Stimulated activated CD4-positive, alpha-beta T cell treated with anti-CD3 and anti-CD28 coated beads, Interleukin-15, amount 100 ng/mL, for 24 hours (primary cell): ENCODE measurements around the gene MYL10.

ENCODE experiments used
- DNase-seq: peaks from one replicate; pipeline ENCODE4 v3.0.0-alpha.2; 2020

The MYL10 gene

DNA sequence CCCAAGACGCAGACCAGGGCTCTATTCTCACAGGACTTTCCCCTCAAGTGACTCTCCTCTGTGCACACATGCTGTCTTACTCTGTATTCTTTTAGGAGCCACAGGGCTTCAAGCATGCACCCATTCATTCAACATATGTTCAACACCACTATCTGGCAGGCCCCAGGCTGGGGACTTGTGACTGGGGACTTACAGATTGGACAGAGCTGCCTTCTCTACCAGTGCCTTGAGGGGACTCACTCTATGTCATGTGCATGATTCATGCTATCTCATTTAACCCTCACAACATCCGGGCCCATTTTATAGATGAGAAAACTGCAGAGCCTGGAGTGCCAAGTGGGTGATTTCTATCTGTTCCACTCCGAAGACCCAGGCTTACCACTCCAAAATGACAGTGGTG is 34.3 kb downstream of the MYL10 start:
- no peak for DNase-seq

DNA sequence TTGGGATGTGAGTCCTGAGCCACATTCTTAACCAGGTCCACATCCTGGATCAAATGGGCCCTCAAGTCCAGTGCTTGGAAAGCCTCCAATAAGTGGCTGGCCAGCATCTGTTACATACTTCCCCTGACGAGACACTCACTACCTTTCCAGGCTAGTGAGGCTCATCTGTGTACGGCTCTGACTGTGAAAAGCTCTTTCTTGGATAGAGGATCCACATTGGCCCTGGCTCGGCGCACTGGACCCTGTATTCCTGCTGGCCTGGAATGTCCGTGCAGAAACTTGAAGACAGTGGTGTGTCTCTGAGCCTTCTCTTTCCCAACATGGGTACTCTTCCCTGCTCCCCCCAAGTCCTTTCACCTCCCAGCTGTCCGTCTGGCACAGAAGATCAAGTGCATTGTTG is 35.5 kb downstream of the MYL10 start:
- no peak for DNase-seq

DNA sequence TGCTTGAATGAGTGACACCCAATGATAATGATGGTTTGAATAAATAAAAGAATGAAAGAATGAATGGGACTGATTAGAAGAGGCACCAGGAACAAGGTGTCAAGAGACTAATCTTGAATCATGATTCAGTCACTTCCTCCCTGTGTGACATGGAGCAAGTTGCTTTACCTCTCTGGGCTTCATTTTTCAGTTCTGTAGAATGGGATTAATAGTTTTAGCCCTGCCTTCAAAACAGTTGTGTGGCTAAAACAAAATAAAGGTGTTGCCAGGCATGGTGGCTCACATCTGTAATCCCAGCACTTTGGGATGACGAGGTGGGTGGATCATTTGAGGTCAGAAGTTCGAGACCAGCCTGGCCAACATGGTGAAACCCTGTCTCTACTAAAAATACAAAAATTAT is 37.6 kb downstream of the MYL10 start:
- DNase-seq = no peak

GRCh38 chr7:101590663-101591435 is 38.2 kb downstream of the MYL10 start:
- no peak for DNase-seq

DNA sequence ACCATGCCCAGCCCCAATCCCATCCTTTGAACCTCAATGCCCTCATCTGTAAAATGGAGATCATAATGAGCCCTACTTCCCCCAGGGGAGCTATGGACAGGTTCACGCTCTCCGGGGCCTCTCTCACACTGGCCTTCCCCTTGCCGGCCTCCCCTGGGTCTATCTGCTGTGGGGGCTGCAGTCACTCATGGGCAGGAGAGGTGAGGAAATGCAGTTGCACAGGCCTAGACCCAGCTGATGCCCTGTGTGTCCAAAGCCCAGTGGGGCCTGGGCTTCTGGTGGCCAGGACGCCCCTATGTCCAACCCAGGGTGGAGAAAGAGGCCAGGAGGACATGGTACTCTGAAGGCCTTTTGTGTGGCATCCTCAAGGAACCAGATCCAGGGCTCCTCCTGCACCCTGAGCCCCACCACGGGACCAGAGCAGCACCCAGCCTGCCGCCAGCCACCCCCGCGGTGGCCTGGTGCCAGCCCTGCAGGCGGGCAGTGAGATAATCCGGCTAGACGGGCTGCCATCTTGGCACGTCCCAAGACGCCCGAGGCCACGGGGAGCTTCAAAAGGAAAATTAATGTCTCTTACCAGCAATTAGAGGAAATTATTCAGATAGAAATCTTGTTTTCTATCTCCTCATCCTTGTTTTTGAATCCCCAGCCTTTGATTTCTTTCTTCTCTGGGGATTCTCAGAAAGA is 39.0 kb downstream of the MYL10 start:
- DNase-seq = no peak

DNA sequence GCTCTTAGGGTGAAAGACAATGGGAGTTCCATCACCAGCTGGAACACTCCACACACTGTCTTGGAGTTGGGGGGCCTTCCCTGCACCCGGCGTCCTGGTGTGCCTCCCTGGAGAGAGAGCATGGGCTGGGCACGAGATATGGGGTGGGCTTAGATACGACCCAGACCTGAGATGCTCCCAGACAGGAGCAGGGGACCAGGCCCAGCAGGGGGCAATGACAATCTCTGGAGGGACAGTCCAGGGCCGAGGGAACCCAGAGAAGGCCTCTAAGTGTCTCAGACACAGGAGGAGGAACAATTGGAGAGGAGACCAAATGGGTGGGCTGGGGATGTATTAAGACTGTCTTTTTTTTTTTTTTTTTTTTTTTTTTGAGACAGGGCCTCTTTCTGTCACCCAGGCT is 40.0 kb downstream of the MYL10 start:
- no peak for DNase-seq

DNA sequence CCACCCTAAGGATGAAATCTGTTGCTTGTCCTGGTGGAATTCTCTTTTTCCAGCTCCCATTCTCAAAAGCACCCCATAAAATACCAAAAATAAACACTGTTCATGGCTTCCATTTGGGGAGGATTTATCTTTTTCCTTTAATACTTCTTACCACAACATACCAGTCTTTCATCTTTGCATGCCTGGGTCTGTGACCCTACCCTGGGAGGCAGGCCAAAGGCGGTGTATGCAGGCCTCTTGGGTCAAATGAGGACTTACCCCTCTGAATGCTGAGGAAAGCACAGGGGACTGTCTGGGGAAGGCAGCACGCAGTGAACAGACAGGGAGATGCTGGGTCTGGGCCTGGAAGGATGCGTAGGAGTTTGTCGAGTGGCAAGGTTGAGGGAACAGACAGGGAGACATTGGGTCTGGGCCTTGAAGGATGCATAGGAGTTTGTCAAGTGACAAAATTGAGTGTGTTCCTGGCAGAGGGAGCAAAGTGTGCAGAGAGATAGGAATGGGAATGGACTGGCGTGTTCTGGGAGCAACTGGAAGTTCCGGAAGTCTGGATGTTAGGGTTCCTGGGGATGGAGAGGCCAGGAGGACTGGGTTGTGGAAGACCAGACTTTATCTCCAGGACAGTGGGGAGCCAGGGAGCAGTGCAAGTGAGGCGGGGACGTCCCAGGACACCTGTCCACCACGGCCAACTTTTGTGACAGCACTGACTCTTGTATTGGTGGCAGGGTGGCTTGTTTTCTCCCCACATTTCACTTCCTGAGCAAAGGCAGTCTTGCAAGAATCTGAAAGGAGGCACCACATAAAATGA is 40.8 kb downstream of the MYL10 start:
- DNase-seq = no peak

DNA sequence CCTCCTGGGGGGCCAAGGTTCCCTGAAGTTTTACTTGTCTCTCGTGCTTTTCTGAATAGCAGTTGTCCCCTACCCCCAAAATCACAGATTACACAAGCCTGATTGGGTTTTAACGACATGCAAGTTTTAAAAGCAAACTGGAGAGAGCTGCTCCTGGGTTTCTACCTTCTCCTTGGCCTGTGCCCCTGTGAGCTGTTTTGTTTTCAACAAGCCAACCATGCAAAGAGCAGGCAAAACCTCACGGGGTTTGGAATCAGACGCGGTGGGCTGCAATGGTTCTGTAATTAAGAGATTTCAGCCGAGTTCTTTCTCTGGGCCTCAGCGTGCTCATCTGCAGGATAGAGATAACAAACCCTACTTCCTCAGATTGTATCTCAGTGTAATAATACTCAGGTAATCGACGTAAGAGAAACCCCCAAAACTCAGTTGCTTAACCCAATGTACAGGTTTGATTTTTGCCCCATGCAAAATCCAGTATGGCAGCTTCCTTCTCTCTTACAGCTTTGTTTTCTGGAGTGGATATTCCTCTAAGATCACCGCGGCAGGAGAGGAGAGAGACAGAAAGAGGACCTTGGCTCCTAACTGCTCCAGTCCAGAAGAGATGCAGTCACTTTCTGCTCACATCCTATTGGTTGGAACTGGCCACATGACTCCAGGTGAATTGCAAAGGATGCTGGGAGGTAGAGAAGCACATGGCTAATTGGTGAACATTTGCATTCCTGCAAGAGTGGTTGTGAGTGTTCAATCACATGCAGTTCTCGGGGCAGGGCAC is 42.0 kb downstream of the MYL10 start:
- DNase-seq = no peak

DNA sequence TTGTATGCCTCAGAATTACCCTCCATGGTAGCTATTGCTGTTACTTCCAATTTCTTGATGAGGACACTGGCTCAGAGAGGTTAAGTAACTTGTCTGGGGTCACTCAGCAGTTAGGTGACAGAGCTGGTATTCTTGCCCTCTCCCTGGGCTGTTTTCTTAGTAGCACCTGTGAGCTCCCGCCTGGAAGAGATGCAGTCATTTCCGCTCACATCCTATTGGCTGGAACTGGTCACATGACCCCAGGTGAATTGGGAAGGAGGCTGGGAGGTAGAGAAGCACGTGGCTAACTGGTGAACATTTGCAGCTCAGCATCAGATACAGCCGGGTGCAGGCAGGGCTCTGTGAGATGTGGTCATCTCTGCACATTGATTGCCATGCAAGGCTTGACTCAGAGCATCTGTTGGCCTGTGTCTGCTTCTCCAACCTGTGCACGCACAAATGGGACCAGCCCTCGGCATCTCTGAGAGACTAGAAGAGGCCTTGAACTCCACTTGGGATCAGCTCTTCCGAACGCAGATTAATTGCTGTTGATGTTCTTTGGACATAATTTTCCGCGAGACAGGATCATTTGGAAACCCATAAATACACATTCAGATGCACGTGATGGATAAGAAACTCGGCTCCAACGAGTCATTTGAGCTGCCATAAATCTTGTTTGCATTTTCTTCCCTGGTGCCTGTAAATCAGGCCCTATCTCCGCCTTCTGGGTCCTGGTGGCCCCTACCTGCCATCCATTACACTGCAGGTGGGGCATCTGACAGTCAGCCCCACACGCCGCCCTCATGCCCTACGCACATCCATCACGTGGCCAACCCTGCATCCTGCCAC is 42.8 kb downstream of the MYL10 start:
- DNase-seq = no peak

DNA sequence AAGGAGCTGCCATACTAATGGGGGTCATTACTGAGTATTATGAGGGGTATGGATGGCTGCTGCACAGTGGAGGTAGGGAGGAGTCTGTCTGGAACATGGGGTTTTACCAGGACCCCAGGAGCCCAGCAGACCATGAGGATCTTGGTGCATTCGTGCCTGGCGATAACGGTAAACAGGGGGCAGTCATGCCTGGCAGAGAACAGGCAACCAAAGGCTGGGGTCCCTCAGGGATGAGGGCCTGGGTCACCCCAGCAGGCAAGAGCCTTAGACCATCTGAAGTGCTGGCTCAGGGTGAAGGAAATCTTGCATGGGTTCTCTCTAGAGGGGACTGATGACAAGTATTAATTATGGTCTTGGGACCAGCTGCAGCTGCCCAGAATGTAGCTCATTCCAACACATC is 46.1 kb downstream of the MYL10 start:
- no peak for DNase-seq

DNA sequence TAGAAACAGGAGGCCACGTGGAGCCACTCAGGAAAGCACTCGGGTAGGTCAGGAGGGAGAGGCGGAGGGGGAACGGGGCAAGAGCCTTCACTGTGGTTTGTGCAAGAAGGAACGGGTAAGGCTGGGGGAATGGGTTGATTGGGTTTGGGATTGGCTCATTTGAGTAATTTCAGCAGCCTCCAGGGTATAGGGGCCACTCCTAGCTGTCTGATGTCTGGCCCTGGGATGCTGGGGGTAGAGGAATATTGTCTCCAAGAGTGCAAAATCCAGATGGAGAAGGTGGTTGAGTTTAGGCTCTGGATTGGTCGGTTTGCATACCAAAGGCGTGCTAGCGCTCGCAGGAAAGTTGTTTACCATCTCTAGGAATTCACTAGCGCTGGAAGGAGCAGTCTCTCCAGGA is 47.2 kb downstream of the MYL10 start:
- DNase-seq = no peak

DNA sequence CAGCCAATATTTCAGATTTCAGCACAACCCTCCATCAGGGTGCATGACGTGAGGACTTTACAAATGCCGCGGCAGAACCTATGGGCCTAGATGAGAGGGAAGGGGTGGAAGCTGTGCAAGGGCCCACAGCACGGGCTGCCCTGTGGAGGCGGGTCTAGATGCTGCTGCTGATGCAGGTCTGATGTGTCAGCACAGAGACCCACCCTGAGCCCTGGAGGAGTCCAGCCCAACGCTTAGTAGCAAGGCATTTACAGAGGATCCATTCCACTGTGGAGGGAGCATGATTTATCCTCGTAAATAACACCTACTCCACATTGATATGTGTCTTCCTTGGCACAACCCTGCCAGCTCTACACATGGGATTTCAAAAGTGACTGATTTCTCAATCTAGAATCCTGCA is 48.5 kb downstream of the MYL10 start:
- no peak for DNase-seq

DNA sequence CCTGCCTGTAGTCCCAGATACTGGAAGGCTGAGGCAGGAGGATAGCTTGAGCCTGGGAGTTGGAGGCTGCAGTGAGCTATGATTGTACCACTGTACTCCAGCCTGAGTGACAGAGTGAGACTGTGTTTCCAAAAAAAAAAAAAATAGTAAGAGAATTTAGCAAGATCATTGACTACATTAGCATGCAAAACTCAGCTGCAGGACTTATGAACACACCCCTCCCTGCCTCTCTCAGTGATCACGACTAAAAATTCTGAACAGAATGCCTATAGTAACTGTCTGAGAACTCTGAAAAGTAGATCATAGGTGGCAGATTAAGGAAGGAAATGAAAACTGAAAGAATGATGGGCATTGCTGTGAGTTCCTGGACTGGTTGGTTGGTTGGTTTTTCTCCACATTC is 50.5 kb downstream of the MYL10 start:
- DNase-seq = no peak

GRCh38 chr7:101576998-101577397 is 52.1 kb downstream of the MYL10 start:
- DNase-seq = no peak

GRCh38 chr7:101575721-101576120 is 53.4 kb downstream of the MYL10 start:
- no peak for DNase-seq

GRCh38 chr7:101575168-101575567 is 53.9 kb downstream of the MYL10 start:
- DNase-seq = no peak

GRCh38 chr7:101572156-101572555 is 56.9 kb downstream of the MYL10 start:
- DNase-seq = no peak

DNA sequence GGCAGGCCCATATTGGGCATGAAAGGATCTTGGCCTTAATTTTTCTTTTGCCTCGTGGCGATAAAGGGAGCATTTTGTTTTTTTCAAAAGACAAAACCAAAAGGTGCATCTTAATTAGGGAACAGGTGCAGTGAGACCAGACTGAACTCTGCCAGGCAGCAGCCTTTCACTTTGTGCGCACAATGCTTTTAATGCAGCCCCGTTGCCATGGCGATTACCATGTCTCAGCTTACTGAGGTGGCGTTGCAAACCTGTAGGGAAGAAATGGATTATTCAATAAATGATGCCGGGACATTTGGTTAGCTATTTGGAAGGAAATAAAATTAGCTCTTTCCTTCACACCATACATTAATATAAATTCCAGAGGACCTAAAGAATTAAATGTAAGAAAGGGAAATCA is 61.9 kb downstream of the MYL10 start:
- DNase-seq = no peak

- no peak for DNase-seq
These were observed 63.4 kb downstream of the MYL10 start for GRCh38 chr7:101565601-101566209.

GRCh38 chr7:101564778-101565211 is 64.3 kb downstream of the MYL10 start:
- DNase-seq = peak; percentile 9

GRCh38 chr7:101563943-101564777 is 64.9 kb downstream of the MYL10 start:
- DNase-seq = no peak
